ENCODE measurements around the gene SNAI1.

Gene SNAI1

DNA sequence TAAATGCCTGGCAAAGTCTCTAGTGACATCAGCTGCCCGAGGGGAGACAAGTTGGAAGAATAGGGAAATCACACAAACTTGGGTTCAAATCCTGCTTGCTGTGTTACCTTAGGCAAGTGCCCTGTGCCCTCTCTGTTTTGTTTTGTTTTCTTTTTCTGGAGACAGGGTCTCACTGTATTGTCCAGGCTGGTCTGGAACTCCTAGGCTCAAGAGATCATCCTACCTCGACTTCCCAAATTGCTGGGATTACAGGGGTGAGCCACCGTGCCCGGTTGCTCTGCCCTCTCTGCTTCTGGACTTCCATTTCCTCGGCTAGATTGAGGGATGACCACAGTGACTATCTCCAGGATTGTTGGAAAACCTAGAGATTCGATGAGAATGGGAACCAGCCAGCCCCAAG lies 55.4 kb downstream of the SNAI1 start:
- DNase-seq, result no peak
